Kidney (tissue), 14 donors: ENCODE data around the gene CUBN. TPM values are rescaled to one million over a fixed set of nuclear protein-coding genes. Genes with fewer than 3 reads are reported as not detected.

Source experiments
- DNase-seq, 5 donors: peaks; one replicate each; pipeline ENCODE4 v3.0.0-alpha.2; 2013 to 2020
- FAIRE-seq: peaks from 2 replicates; lab custom pipeline; 2012; peaks lifted over from hg19 to GRCh38; lab: Jason Lieb, UNC
- H3K27ac ChIP-seq, 2 donors: one replicate each; pipeline ENCODE4 v1.7.0; 2013; ENCODE audit warnings: low read depth in 2 of 2, low read length in 2 of 2, inconsistent platforms in 1 of 2
- H3K27me3 ChIP-seq: one replicate; pipeline ENCODE4 v1.7.1; 2013; ENCODE audit warnings: low read length, inconsistent platforms; ENCODE audit not compliant: control insufficient read depth, insufficient read depth
- H3K36me3 ChIP-seq, 3 donors: one replicate each; pipeline versions ENCODE4 v1.7.0 to v1.7.1; 2013; ENCODE audit warnings: low read length in 3 of 3, control low read depth in 1 of 3, inconsistent platforms in 1 of 3; ENCODE audit not compliant: insufficient read depth in 3 of 3, control insufficient read depth in 2 of 3
- H3K4me1 ChIP-seq, 3 donors: one replicate each; pipeline versions ENCODE4 v1.7.0 to v1.7.1; 2013; ENCODE audit warnings: low read length in 3 of 3, inconsistent platforms in 1 of 3, low read depth in 1 of 3; ENCODE audit not compliant: control insufficient read depth in 2 of 3, insufficient read depth in 2 of 3
- H3K4me3 ChIP-seq, 3 donors: one replicate each; pipeline versions ENCODE4 v1.7.0 to v1.8.1; 2013; ENCODE audit warnings: low read length in 3 of 3, control low read depth in 1 of 3, inconsistent platforms in 1 of 3
- H3K9ac ChIP-seq, 3 donors: one replicate each; pipeline versions ENCODE4 v1.7.0 to v1.7.1; 2013; ENCODE audit warnings: low read length in 3 of 3, control low read depth in 1 of 3, inconsistent platforms in 1 of 3
- H3K9me3 ChIP-seq, 3 donors: one replicate each; pipeline versions ENCODE4 v1.7.0 to v1.7.1; 2013; ENCODE audit warnings: low read length in 3 of 3, control low read depth in 1 of 3, inconsistent platforms in 1 of 3; ENCODE audit not compliant: control insufficient read depth in 2 of 3, insufficient read depth in 1 of 3
- CTCF ChIP-seq: IDR thresholded peaks from 3 replicates; pipeline ENCODE4 v1.5.1; 2012; ENCODE audit warnings: mild to moderate bottlenecking, moderate library complexity, borderline replicate concordance; ENCODE audit not compliant: insufficient read depth; ENCODE audit errors: extremely low read depth
- intact Hi-C: fragments of 100-400 bp; cut with DNase I; formaldehyde crosslinking; loops from one replicate; pipeline ENCODE4 v1.11.1; 2022
- polyA plus RNA-seq: library from polyadenylated mRNA; stranded (reverse); fragments of 350-450 nt; fragmentation: Illumina TruSeq; extraction: RNeasy Lipid Tissue Mini Kit (QIAGEN cat#74804); gene quantifications from one replicate; pipeline ENCODE4 v1.2.3, GENCODE V29; 2014; ENCODE audit warnings: low read depth, low replicate concordance; ENCODE audit not compliant: insufficient read depth
- total RNA-seq: library from RNA; stranded (reverse); fragmentation: NEBNext Ultra II Directional; extraction: Animal tissue kit (Norgen Biotek cat#: 25700); gene quantifications from one replicate; pipeline ENCODE4 v1.2.1, GENCODE V29; 2021
- donor health status: control.
- donor health status: control.
- donor health status: control.
- donor health status: control.
- donor health status: control.
- donor health status: DM: yes; HTN: yes; CAD: no.
- donor health status: Normal renal cell carcinoma (clear cell type).

CUBN gene
- total and polyA plus RNA-seq, 2 donors from 2014 or later: 14.8 to 31.6 TPM

GRCh38 chr10:16960551-16960950 is 169.1 kb downstream of the CUBN start:
- Histone ChIP-seq H3K36me3 (peaks cover 0 to 5% (median 2%) of the 10 kb centered on the region in 3 donors), H3K4me3 (no peak overlapping the region), H3K9ac (no peak overlapping the region), H3K27me3 (no peaks in the 10 kb centered on the region), H3K9me3 (no peaks in the 10 kb centered on the region), H3K4me1 (no peaks in the 10 kb centered on the region), H3K27ac (no peak overlapping the region)
- no peak for TF ChIP-seq CTCF
- FAIRE-seq (no peak), DNase-seq (no peak)
- intact Hi-C loops: no loop called here

DNA sequence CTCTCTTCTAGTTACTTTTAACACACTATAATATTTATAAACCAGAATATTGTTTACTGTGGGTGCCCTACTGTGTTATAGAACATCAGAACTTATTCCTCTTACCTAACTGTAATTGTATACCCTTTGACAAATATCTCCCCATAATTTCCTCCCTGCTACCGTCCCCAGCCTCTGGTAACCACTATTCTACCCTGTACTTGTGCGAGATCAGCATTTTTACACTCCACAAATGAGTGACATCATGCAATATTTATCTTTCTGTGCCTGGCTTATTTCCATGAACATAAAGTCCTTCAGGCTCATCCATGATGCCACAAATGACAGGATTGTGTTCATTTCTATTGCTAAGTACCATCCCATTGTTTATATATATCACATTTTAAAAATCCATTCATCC is 172.6 kb downstream of the CUBN start:
- Histone ChIP-seq H3K36me3 (peaks cover 0 to 11% (median 3%) of the 10 kb centered on the region in 3 donors), H3K27ac (no peak overlapping the region), H3K9ac (no peak overlapping the region), H3K4me3 (no peak overlapping the region), H3K9me3 (no peaks in the 10 kb centered on the region), H3K4me1 (peaks cover 0 to 4% (median 0%) of the 10 kb centered on the region in 3 donors), H3K27me3 (no peaks in the 10 kb centered on the region)
- no peak for DNase-seq
- TF ChIP-seq CTCF: no peak
- intact Hi-C loops: no loop called here
- FAIRE-seq: no peak

- no peaks in the 10 kb centered on the region for H3K9me3 ChIP-seq
- TF ChIP-seq CTCF: no peak
- DNase-seq (no peak), FAIRE-seq (no peak)
- intact Hi-C loops: no loop called here
- no peaks in the 10 kb centered on the region for H3K27me3 ChIP-seq
- H3K36me3 ChIP-seq: peaks cover 0 to 25% (median 3%) of the 10 kb centered on the region in 3 donors
- peak overlapping the region in 1 of 2 donors; percentile 5 for H3K27ac ChIP-seq
- peaks cover 0 to 7% (median 0%) of the 10 kb centered on the region in 3 donors for H3K4me1 ChIP-seq
- H3K4me3 ChIP-seq: no peak overlapping the region
- no peak overlapping the region for H3K9ac ChIP-seq
These were observed 175.2 kb downstream of the CUBN start for GRCh38 chr10:16954280-16955030.

DNA sequence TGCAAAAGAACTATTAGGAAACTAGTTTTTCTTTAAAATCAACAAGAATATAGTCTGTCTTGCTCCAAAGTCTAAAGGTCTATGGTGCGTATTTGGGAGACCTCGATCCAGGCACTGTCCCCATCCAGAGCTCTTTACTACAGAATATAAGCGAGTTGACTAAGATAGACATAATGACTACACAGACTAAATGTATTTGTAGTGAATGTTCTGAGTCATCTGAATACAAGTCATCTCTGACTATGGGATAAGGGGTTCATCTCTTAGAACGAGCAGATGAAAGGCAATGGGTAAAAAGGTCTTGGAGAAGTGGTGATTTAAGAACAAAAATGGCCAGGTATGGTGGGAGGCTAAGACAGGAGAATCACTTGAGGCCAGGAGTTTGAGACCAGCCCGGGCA is 176.3 kb downstream of the CUBN start:
- H3K4me1 ChIP-seq: peaks cover 0 to 7% (median 0%) of the 10 kb centered on the region in 3 donors
- H3K9ac ChIP-seq: no peak overlapping the region
- DNase-seq: no peak
- H3K4me3 ChIP-seq: no peak overlapping the region
- peaks cover 0 to 25% (median 3%) of the 10 kb centered on the region in 3 donors for H3K36me3 ChIP-seq
- no peaks in the 10 kb centered on the region for H3K9me3 ChIP-seq
- FAIRE-seq: no peak
- intact Hi-C loops: no loop called here
- H3K27ac ChIP-seq: no peak overlapping the region
- no peaks in the 10 kb centered on the region for H3K27me3 ChIP-seq
- no peak for TF ChIP-seq CTCF
